Body of pancreas (tissue), 4 donors: ENCODE data around the gene SLC35G6. TPM values are rescaled to one million over a fixed set of nuclear protein-coding genes. Genes with fewer than 3 reads are reported as not detected.

Experiments used
- ATAC-seq: fragments of 150-250 bp; one replicate; pipeline ENCODE4 v1.9.1; 2016
- DNase-seq, 4 donors: peaks; one replicate each; pipeline ENCODE4 v3.0.0-alpha.2; 2019
- H3K27ac ChIP-seq, 4 donors: fragments of 200-600 bp; sonication (generic); 1 replicate in 3 of 4; 2 replicates in 1 of 4; pipeline versions ENCODE4 v1.5.1 to v1.6.1; 2016 to 2019; ENCODE audit warnings: mild to moderate bottlenecking in 1 of 4, mixed read lengths in 1 of 4, moderate library complexity in 1 of 4
- H3K27me3 ChIP-seq, 2 donors: fragments of 200-600 bp; sonication (generic); one replicate each; pipeline ENCODE4 v1.6.0; 2016; ENCODE audit warnings: mild to moderate bottlenecking in 1 of 2
- H3K36me3 ChIP-seq, 2 donors: fragments of 200-600 bp; sonication (generic); replicated peaks in 1 of 2; 2 replicates each; pipeline ENCODE4 v1.5.1; 2016; ENCODE audit warnings: low read depth in 2 of 2; ENCODE audit not compliant: insufficient read depth in 1 of 2
- H3K4me1 ChIP-seq: fragments of 200-600 bp; sonication (generic); one replicate; pipeline ENCODE4 v1.6.0; 2016
- H3K4me3 ChIP-seq, 2 donors: fragments of 200-600 bp; sonication (generic); 1 replicate in 1 of 2; 2 replicates in 1 of 2; pipeline ENCODE4 v1.5.1; 2016 to 2019
- H3K9me3 ChIP-seq, 3 donors: fragments of 200-600 bp; sonication (generic); 1 replicate in 2 of 3; 2 replicates in 1 of 3; pipeline ENCODE4 v1.5.1; 2016
- POLR2A ChIP-seq, 3 donors: fragments of 450-650 bp; IDR thresholded peaks; one replicate each; pipeline ENCODE4 v1.6.1; 2016; ENCODE audit warnings: antibody characterized with exemption in 3 of 3, mild to moderate bottlenecking in 2 of 3
- WGBS, 2 donors: methylation state at CpG; one replicate each; pipeline ENCODE4 v1.1.5; 2017; 5-methylcytosine and 5-hydroxymethylcytosine counted together
- intact Hi-C: fragments of 100-400 bp; cut with DNase I; formaldehyde crosslinking; loops from one replicate; pipeline ENCODE4 v1.15.1; 2023
- total RNA-seq, 2 donors: library from RNA; depleted of rRNA; stranded (reverse); fragments of >200 nt; gene quantifications; one replicate each; pipeline ENCODE4 v1.1.0, GENCODE V29; 2016
- TF ChIP-seq, protein P1 (sequence below), 7 experiments: fragments of 450-650 bp in 4 of 7; fragments of 200-600 bp in 3 of 7; sonication (generic) in 3 of 7; IDR thresholded peaks; one replicate each; pipeline ENCODE4 v1.5.1; 2016 to 2019; ENCODE audit warnings: antibody characterized with exemption in 7 of 7

The SLC35G6 gene
- total RNA-seq, 2 donors from 2014 or later = not detected

DNA sequence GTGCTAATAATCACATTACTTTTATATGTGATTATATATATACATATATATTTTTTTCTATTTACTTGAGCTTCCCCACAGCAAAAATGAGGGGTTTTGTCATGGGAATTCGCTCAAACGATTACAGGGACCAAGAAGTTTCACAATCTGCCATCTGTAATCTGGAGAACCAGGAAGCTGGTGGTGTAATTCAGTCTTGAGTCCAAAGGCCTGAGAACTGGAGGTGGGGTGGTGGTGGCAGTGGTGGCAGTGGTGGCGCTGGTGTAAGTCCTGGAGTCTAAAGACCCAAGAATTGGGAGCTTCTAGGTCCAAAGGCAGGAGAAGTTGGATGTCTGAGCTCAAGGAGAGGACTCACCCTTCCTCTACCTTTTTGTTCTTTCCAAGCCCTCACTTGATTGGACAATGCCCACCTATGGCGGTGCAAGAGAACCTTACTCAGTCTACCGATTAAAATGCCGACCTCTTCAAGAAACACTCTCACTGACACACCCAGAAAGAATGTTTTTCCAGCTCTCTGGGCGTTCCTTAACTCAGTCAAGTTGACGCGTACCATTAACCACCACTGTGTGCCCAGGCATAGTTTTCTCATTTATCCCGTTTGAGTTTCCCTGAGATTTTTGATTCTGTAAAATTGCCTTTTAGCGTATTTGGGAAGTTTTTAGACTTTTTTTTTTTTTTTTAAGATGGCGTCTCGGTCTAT is 34.8 kb downstream of the SLC35G6 start:
- WGBS, 2 donors = 89 to 90% methylated on average over 13 of the region's 13 CpGs
- no peaks in the 10 kb centered on the region for H3K4me1 ChIP-seq
- ATAC-seq (no peak), DNase-seq (peak in 1 of 4 donors; percentile 25)
- TF ChIP-seq, protein P1, sequence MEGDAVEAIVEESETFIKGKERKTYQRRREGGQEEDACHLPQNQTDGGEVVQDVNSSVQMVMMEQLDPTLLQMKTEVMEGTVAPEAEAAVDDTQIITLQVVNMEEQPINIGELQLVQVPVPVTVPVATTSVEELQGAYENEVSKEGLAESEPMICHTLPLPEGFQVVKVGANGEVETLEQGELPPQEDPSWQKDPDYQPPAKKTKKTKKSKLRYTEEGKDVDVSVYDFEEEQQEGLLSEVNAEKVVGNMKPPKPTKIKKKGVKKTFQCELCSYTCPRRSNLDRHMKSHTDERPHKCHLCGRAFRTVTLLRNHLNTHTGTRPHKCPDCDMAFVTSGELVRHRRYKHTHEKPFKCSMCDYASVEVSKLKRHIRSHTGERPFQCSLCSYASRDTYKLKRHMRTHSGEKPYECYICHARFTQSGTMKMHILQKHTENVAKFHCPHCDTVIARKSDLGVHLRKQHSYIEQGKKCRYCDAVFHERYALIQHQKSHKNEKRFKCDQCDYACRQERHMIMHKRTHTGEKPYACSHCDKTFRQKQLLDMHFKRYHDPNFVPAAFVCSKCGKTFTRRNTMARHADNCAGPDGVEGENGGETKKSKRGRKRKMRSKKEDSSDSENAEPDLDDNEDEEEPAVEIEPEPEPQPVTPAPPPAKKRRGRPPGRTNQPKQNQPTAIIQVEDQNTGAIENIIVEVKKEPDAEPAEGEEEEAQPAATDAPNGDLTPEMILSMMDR (IDR thresholded peaks at IDR 0.05) = no peak
- TF ChIP-seq POLR2A (IDR thresholded peaks at IDR 0.05) = no peak
- H3K4me3 ChIP-seq = no peak overlapping the region
- H3K9me3 ChIP-seq = no peaks in the 10 kb centered on the region
- no peak overlapping the region for H3K27ac ChIP-seq
- no peaks in the 10 kb centered on the region for H3K27me3 ChIP-seq
- peaks cover 22 to 23% of the 10 kb centered on the region in 2 donors for H3K36me3 ChIP-seq
- intact Hi-C loops = no loop called here

DNA sequence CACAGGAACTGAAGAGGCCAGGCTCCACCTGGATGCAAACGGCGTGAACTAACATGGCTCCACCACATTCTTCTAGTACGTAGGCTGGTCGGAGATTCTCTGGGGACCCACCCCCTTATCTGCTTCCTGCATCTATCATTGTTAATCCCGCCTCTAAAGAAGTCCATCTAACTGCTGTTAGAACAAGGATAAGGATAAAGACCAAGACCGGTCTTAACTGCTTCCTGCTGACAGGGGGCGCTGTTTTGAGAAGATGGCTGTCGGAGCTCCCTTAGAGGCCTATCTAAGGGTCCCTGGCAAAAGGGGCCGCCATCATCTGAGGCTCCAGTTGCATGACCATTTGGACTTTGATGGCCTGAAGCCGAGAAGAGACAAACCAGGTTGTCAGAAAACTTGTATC is 41.8 kb downstream of the SLC35G6 start:
- DNase-seq = peak in 2 of 4 donors; percentile 22 to 29
- TF ChIP-seq, protein P1 (IDR thresholded peaks at IDR 0.05) = peak in 6 of 7 experiments; percentile 19 to 39 (median 30)
- TF ChIP-seq POLR2A (IDR thresholded peaks at IDR 0.05) = no peak
- H3K27ac ChIP-seq = no peak overlapping the region
- no peaks in the 10 kb centered on the region for H3K9me3 ChIP-seq
- ATAC-seq = no peak
- no peaks in the 10 kb centered on the region for H3K4me1 ChIP-seq
- no peaks in the 10 kb centered on the region for H3K36me3 ChIP-seq
- intact Hi-C loops = no loop called here
- 36 to 43% methylated on average over 10 of the region's 10 CpGs for WGBS, 2 donors
- no peaks in the 10 kb centered on the region for H3K27me3 ChIP-seq
- H3K4me3 ChIP-seq = no peak overlapping the region

DNA sequence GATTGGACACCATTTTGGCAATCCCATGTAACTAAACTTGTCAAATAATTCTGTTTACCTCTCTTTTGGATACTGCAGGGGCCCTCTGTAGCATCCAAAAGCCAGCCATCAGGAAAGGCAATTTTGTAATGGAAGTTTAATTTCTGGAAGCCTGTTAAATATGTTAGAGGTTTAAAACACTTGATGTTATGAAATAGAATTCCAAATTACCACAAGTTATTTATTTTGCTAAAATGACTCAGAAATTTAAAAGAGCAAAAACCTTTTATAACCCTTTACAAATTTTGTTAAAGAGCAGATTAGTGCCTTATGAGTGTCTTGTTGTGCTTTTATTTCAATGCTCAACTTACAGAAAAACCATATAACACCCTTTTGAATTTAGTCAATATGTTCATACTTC is 47.6 kb downstream of the SLC35G6 start:
- intact Hi-C loops = no loop called here
- peaks cover 0 to 8% (median 0%) of the 10 kb centered on the region in 3 donors for H3K9me3 ChIP-seq
- H3K36me3 ChIP-seq = no peaks in the 10 kb centered on the region
- no peak overlapping the region for H3K27ac ChIP-seq
- no peak overlapping the region for H3K4me3 ChIP-seq
- DNase-seq = no peak
- no peak for TF ChIP-seq POLR2A (IDR thresholded peaks at IDR 0.05)
- TF ChIP-seq, protein P1 (IDR thresholded peaks at IDR 0.05) = no peak
- peaks cover 7% of the 10 kb centered on the region for H3K4me1 ChIP-seq
- ATAC-seq = no peak
- H3K27me3 ChIP-seq = no peaks in the 10 kb centered on the region

DNA sequence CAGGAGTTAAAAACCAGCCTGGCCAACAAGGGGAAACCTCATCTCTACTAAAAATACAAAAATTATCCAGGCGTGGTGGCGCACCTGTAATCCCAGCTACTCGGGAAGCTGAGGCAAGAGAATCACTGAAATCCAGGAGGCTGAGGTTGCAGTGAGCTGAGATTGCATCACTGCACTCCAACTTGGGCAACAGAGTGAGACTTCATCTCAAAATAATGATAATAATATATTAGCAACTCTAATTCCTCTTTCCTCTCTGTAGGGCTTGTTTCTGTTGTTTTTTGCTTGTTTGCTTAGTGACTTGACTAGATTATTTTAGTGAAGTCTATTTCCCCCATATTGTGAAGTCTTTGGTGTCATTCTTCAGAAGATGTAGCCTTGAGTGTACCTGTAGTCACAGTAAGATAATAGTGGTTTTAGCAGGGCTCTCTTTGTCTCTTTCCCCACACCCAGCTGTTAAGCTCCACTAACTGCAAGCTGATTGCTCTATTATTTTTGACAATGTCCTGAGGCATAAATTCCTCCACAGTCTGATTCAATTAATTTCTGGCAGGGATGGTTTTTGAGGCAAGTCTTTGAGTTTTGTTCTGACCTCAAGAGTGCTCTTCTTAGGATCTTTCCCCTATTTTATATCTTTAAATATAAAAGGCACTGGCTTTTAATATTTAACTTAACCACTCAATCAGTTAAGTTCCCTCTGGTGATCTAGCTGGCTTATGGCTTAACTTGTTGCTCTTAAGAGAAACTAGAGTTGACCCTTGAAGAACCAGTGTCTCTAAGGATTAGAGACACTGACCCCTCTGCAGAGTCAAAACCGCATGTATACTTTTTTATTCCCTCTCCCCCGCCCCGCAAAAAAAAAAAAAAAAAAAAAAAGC is 49.0 kb downstream of the SLC35G6 start:
- no peak for DNase-seq
- no peak for ATAC-seq
- H3K36me3 ChIP-seq = no peaks in the 10 kb centered on the region
- peaks cover 7% of the 10 kb centered on the region for H3K4me1 ChIP-seq
- no peak overlapping the region for H3K27ac ChIP-seq
- peaks cover 0 to 8% (median 0%) of the 10 kb centered on the region in 3 donors for H3K9me3 ChIP-seq
- H3K4me3 ChIP-seq = no peak overlapping the region
- no peaks in the 10 kb centered on the region for H3K27me3 ChIP-seq
- intact Hi-C loops = no loop called here
- TF ChIP-seq, protein P1 (IDR thresholded peaks at IDR 0.05) = no peak
- TF ChIP-seq POLR2A (IDR thresholded peaks at IDR 0.05) = no peak
- WGBS, 2 donors = 87 to 88% methylated on average over 5 to 6 of the region's 6 CpGs

Other genes starting within 250 kb of the SLC35G6 start
- gene DVL2, start 246.9 kb upstream of the SLC35G6 start, total RNA-seq = 10 to 100 TPM; 19.5 to 41.5 TPM
- 10 to 100 TPM; 11.9 to 15.8 TPM for gene PHF23, start 242.0 kb upstream of the SLC35G6 start, total RNA-seq
- 100 to 1,000 TPM; 145 to 482 TPM for gene GABARAP, start 239.0 kb upstream of the SLC35G6 start, total RNA-seq
- 10 to 100 TPM; 33.5 to 44.8 TPM for gene CTDNEP1, start 229.7 kb upstream of the SLC35G6 start, total RNA-seq
- 10 to 100 TPM; 10.2 to 16.3 TPM for gene ELP5, start 229.2 kb upstream of the SLC35G6 start, total RNA-seq
- gene CLDN7, start 219.0 kb upstream of the SLC35G6 start, total RNA-seq = 10 to 100 TPM; 72.9 to 92.3 TPM
- 10 to 100 TPM in 1 of 2 donors, 1 to 10 TPM in 1; 1.3 to 10.5 TPM for gene SLC2A4, start 199.7 kb upstream of the SLC35G6 start, total RNA-seq
- 1 to 10 TPM in 1 of 2 donors, under 1 TPM in 1; 0.26 to 1.3 TPM for gene YBX2, start 186.8 kb upstream of the SLC35G6 start, total RNA-seq
- 100 to 1,000 TPM in 1 of 2 donors, 10 to 100 TPM in 1; 97.0 to 134 TPM for gene EIF5A, start 173.8 kb upstream of the SLC35G6 start, total RNA-seq
- gene GPS2, start 166.1 kb upstream of the SLC35G6 start, total RNA-seq = 10 to 100 TPM; 71.9 to 75.8 TPM
- 10 to 100 TPM; 28.8 to 41.2 TPM for gene NEURL4, start 152.1 kb upstream of the SLC35G6 start, total RNA-seq
- gene ACAP1, start 144.9 kb upstream of the SLC35G6 start, total RNA-seq = 1 to 10 TPM in 1 of 2 donors, under 1 TPM in 1; 0.99 to 2.1 TPM
- gene KCTD11, start 129.3 kb upstream of the SLC35G6 start, total RNA-seq = 1 to 10 TPM; 2.6 to 5.6 TPM
- gene TMEM95, start 126.3 kb upstream of the SLC35G6 start, total RNA-seq = not detected
- 10 to 100 TPM; 12.7 to 15.8 TPM for gene TNK1, start 100.4 kb upstream of the SLC35G6 start, total RNA-seq
- 10 to 100 TPM; 13.2 to 15.8 TPM for gene PLSCR3, start 86.9 kb upstream of the SLC35G6 start, total RNA-seq
- 10 to 100 TPM; 14.5 to 21.8 TPM for gene TMEM256, start 77.3 kb upstream of the SLC35G6 start, total RNA-seq
- 1 to 10 TPM; 5.2 to 6.3 TPM for gene NLGN2, start 73.6 kb upstream of the SLC35G6 start, total RNA-seq
- gene SPEM1, start 61.1 kb upstream of the SLC35G6 start, total RNA-seq = not detected
- not detected for gene SPEM2, start 55.8 kb upstream of the SLC35G6 start, total RNA-seq
- gene SPEM3, start 52.6 kb upstream of the SLC35G6 start, total RNA-seq = not detected
- 1 to 10 TPM; 3.6 to 9.6 TPM for gene TMEM102, start 46.0 kb upstream of the SLC35G6 start, total RNA-seq
- gene FGF11, start 41.9 kb upstream of the SLC35G6 start, total RNA-seq = 1 to 10 TPM in 1 of 2 donors, not detected in 1; 2.1 TPM
- 1 to 10 TPM; 2.6 to 8.8 TPM for gene CHRNB1, start 36.4 kb upstream of the SLC35G6 start, total RNA-seq
- 10 to 100 TPM; 30.9 to 38.2 TPM for gene ZBTB4, start 1.8 kb upstream of the SLC35G6 start, total RNA-seq
- 100 to 1,000 TPM in 1 of 2 donors, 10 to 100 TPM in 1; 36.3 to 124 TPM for gene POLR2A, start 2.9 kb downstream of the SLC35G6 start, total RNA-seq
- 10 to 100 TPM; 32.2 to 48.8 TPM for gene TNFSF12, start 67.6 kb downstream of the SLC35G6 start, total RNA-seq
- gene TNFSF13, start 77.3 kb downstream of the SLC35G6 start, total RNA-seq = 10 to 100 TPM; 11.9 to 18.8 TPM
- gene SENP3, start 80.5 kb downstream of the SLC35G6 start, total RNA-seq = 10 to 100 TPM; 25.7 to 28.0 TPM
- gene CD68, start 98.2 kb downstream of the SLC35G6 start, total RNA-seq = 10 to 100 TPM in 1 of 2 donors, 1 to 10 TPM in 1; 4.3 to 14.8 TPM
- 10 to 100 TPM; 27.0 to 37.6 TPM for gene MPDU1, start 102.4 kb downstream of the SLC35G6 start, total RNA-seq
- not detected for gene SOX15, start 108.6 kb downstream of the SLC35G6 start, total RNA-seq
- gene FXR2, start 133.5 kb downstream of the SLC35G6 start, total RNA-seq = 10 to 100 TPM; 10.2 to 10.9 TPM
- 100 to 1,000 TPM in 1 of 2 donors, 10 to 100 TPM in 1; 59.9 to 148 TPM for gene SAT2, start 146.4 kb downstream of the SLC35G6 start, total RNA-seq
- gene SHBG, start 148.7 kb downstream of the SLC35G6 start, total RNA-seq = not detected
- 1 to 10 TPM in 1 of 2 donors, under 1 TPM in 1; 0.78 to 1.3 TPM for gene ATP1B2, start 169.5 kb downstream of the SLC35G6 start, total RNA-seq
- gene TP53, start 206.0 kb downstream of the SLC35G6 start, total RNA-seq = 10 to 100 TPM; 12.2 TPM
- gene WRAP53, start 207.0 kb downstream of the SLC35G6 start, total RNA-seq = 1 to 10 TPM; 3.4 to 5.6 TPM
- under 1 TPM; 0.33 to 0.78 TPM for gene EFNB3, start 223.8 kb downstream of the SLC35G6 start, total RNA-seq
- under 1 TPM; 0.26 to 0.66 TPM for gene DNAH2, start 236.3 kb downstream of the SLC35G6 start, total RNA-seq